ENCODE results near the gene HMX3.

DNA sequence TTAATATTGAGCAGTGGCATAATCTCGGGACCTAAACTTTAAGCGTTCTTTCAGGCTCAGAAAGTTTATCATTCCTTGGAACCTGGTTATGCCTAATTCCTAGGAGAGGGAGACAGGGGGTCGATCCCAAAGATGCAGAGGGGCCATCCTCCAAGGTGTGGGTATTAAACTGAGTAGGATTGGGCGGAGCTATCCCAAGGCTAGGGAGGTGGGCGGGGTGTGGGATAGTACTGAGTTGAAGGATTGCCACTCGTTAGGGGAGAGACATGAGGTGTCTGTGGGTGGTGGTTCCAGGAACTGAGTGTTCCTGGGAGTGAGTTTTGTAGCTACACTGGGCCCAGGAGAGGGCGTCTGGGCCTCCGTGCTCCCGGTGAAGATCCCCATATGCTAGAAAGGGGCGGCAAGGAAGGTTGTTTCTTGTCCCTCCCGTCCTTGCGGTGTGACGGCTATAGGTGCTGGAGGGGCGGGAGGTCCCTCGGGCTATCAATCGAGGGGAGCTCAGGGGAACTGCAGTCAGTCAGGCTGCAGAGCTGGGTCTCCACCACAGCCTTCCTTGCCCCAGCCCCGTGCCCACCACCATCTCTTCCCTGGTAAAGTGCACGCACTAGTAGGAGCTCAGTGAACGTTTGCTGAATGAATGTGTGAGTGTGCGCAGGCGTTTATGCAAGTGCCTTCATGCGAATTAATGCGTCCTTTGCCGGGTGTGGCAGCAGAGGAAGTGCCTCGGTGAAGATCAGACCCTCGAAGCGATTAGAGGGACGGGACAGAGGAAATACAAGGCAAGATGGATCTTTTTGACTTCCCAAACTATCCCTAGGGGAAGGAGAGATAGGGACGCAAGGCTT, 9.1 kb downstream of the HMX3 start:
- TF ChIP-seq CTCF (IDR thresholded peaks at IDR 0.05; ENCODE audit: low read length) = no peak
- TF ChIP-seq EZH2 (optimal IDR thresholded peaks at IDR 0.05; ENCODE audit: low read depth, low read length) = no peak
- no peak for TF ChIP-seq EZH2phosphoT487 (IDR thresholded peaks at IDR 0.05; ENCODE audit: low read length)

Measured in MM.1S (cell line).